Esophagus squamous epithelium (tissue), 4 donors: ENCODE measurements around the gene ITCH.

ENCODE experiments used
- CTCF ChIP-seq, 6 experiments: fragments of 450-650 bp in 4 of 6; fragments of 200-600 bp in 2 of 6; sonication (generic) in 2 of 6; IDR thresholded peaks; one replicate each; pipeline ENCODE4 v1.5.1; 2016 to 2019; ENCODE audit warnings: antibody characterized with exemption in 6 of 6, mild to moderate bottlenecking in 4 of 6, moderate library complexity in 4 of 6
- POLR2A ChIP-seq, 4 donors: fragments of 450-650 bp; IDR thresholded peaks; one replicate each; pipeline ENCODE4 v1.6.1; 2017; ENCODE audit warnings: antibody characterized with exemption in 4 of 4, mild to moderate bottlenecking in 4 of 4, moderate library complexity in 3 of 4

GRCh38 chr20:34541917-34542316 is 178.8 kb downstream of the ITCH start:
- no peak for TF ChIP-seq CTCF (IDR thresholded peaks at IDR 0.05)
- no peak for TF ChIP-seq POLR2A (IDR thresholded peaks at IDR 0.05)
